Stimulated activated CD4-positive, alpha-beta T cell treated with anti-CD3 and anti-CD28 coated beads, Interleukin-4, amount 100 ng/mL, for 48 hours (primary cell): ENCODE data around the gene TDRD7.

Experiments
- DNase-seq, 2 donors: peaks; one replicate each; pipeline ENCODE4 v3.0.0-alpha.2; 2020; ENCODE audit warnings: low read depth in 2 of 2

TDRD7 gene

GRCh38 chr9:97504381-97505216 is 92.7 kb downstream of the TDRD7 start:
- no peak for DNase-seq

GRCh38 chr9:97505845-97506244 is 93.9 kb downstream of the TDRD7 start:
- no peak for DNase-seq

GRCh38 chr9:97506306-97506705 is 94.4 kb downstream of the TDRD7 start:
- DNase-seq, result no peak

GRCh38 chr9:97506787-97507186 is 94.9 kb downstream of the TDRD7 start:
- no peak for DNase-seq

GRCh38 chr9:97507428-97507984 is 95.6 kb downstream of the TDRD7 start:
- DNase-seq, result no peak

GRCh38 chr9:97508852-97509251 is 97.0 kb downstream of the TDRD7 start:
- DNase-seq, result no peak

GRCh38 chr9:97510797-97511654 is 99.1 kb downstream of the TDRD7 start:
- no peak for DNase-seq

- DNase-seq, result no peak
Measured at GRCh38 chr9:97511655-97512427, 99.9 kb downstream of the TDRD7 start.

GRCh38 chr9:97512966-97513560 is 101.2 kb downstream of the TDRD7 start:
- no peak for DNase-seq

- DNase-seq, result no peak
Measured at GRCh38 chr9:97514531-97514930, 102.6 kb downstream of the TDRD7 start.

- DNase-seq, result no peak
Measured at GRCh38 chr9:97515662-97516061, 103.8 kb downstream of the TDRD7 start.

GRCh38 chr9:97516111-97516510 is 104.2 kb downstream of the TDRD7 start:
- no peak for DNase-seq

GRCh38 chr9:97517331-97518089 is 105.6 kb downstream of the TDRD7 start:
- DNase-seq, result no peak

GRCh38 chr9:97518166-97518908 is 106.4 kb downstream of the TDRD7 start:
- DNase-seq, result no peak

- DNase-seq, result no peak
Measured at GRCh38 chr9:97518909-97519307, 107.0 kb downstream of the TDRD7 start.

GRCh38 chr9:97519441-97519970 is 107.6 kb downstream of the TDRD7 start:
- DNase-seq, result no peak

GRCh38 chr9:97521576-97522333 is 109.9 kb downstream of the TDRD7 start:
- no peak for DNase-seq

GRCh38 chr9:97524424-97524823 is 112.5 kb downstream of the TDRD7 start:
- DNase-seq, result no peak

- DNase-seq, result no peak
Measured at GRCh38 chr9:97525451-97525850, 113.6 kb downstream of the TDRD7 start.
